ENCODE measurements around the gene ACP1.

The ACP1 gene

DNA sequence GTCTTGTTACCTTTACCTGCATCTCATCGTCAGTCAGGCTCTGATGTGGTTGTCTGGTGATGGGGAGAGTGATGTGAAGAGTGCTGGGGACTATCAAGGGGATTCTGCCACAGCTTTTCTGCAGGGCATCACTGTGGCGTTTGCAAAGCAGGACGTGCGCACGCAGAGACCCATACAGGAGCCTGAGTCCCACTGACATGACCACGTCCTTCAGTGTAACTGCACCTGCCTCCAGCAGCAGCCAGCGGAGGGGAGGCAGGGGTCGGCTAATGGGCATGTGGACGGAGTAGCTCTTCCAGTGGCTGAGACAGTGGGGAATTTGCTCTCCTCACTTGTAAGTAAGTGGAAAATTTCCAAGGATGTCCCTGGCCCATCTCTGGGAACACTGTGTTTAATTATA lies 16.6 kb downstream of the ACP1 start:
- DNase-seq (ENCODE audit: insufficient read length, low spot score) (no peak), FAIRE-seq (no peak)
- TF ChIP-seq POLR2A (IDR thresholded peaks at IDR 0.05; ENCODE audit: low read depth, low read length) = no peak

DNA sequence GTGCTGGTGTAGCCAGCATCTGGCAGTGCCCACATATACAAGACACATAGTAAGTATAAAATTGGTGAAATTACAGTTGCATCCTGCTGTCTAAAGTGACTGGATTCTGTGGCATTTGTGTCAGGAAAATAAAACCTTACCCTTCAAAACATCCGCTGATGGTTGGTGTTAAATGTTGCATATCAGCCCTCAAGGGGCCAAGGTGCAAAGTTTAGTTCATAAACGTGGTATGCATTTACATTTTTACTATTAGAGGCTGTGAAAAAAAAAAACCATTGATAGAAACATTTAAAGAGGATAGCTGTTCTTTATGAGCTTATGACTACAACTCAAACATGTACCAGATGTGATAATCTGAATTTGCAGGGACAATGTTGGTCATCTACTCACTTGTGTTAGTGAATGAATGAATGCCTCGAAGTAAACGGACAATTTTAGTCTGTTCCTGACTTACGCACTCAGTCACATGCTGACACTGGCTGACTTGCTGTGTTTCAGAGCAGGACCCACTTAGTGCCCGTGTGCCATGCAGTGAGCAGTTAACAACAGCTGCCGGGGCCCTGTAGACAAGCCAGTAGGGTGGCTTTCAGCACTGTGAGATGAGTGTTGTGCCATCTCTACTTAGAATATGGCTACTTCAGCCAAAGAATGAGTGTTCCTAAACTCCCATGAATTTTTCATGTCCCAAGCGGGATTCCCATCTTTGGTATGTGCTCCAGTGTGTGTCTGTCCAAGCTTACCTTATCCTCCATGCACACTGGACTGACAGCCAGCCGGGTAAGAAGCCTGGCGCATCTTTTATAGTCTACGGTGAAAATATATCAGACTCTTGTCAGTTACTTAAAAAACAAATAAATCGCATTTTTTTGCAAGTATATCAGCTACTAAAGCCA lies 17.9 kb downstream of the ACP1 start:
- no peak for TF ChIP-seq POLR2A (IDR thresholded peaks at IDR 0.05; ENCODE audit: low read depth, low read length)
- FAIRE-seq = no peak
- DNase-seq (ENCODE audit: insufficient read length, low spot score) = no peak

DNA sequence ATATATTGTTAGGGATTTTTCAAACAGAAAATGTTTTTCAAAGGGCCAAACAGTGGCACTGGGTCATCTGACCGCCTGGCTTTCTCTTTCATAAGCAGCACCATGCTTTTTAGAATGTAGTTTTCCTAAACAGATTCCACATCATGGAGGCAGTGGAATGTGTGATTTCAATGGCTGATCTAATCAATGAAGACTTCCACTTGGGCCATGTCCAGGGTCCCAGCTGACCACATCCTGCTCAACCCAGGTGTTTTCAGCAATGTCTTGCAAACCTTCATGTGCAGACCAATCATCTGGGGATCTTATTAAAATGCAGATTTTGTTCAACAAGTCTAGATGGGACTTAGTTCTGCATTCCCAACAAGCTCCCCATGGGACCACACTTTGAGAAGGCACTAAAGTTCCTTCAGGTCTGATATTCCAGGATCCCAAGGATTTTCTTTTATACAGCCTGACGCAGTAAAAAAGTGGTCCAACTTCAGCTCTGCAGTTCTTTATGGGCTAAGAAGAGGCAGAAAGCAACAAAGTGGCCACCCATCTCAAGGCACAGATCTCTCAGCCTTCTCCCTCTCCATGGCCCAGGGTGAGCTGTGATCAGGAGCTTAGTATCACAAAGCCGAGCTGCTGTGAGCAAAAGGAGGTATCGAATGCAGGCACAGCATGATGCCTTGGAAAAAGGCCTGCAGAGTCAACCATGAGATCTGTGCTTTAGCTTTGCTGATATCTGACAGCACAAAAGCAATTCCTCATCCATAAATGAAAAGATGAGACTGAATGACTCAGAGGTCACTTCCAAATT lies 19.4 kb downstream of the ACP1 start:
- FAIRE-seq (no peak), DNase-seq (ENCODE audit: insufficient read length, low spot score) (no peak)
- TF ChIP-seq POLR2A (IDR thresholded peaks at IDR 0.05; ENCODE audit: low read depth, low read length) = no peak

DNA sequence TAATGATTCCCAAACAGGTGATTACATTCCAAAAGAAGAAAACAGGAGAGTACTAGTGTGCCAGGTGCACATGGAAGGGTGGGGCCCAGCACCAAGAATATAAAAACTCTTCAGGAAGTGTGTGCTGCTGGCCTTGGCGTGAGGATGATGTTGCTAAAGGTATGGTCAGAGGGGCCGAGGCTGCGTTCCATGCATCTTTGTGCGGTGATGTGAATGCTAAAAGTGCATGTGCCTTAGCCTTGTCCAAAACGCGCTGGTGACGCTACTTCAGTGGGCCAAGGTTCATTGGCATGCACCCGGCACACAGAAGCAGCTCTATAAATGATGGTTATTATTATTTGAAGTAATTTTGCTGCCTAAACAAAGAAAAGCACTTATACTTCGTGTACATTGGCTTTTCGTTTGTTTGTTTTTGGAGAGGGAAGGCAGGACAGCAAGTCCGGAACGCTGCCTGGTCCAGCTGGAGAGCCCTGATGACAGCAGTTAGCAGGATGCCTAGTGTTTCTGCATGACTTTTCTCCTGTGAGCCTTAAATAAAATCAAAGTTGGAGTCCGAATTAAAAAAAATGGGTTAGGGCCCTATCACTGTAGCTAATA lies 20.2 kb downstream of the ACP1 start:
- no peak for TF ChIP-seq POLR2A (IDR thresholded peaks at IDR 0.05; ENCODE audit: low read depth, low read length)
- FAIRE-seq (no peak), DNase-seq (ENCODE audit: insufficient read length, low spot score) (no peak)

DNA sequence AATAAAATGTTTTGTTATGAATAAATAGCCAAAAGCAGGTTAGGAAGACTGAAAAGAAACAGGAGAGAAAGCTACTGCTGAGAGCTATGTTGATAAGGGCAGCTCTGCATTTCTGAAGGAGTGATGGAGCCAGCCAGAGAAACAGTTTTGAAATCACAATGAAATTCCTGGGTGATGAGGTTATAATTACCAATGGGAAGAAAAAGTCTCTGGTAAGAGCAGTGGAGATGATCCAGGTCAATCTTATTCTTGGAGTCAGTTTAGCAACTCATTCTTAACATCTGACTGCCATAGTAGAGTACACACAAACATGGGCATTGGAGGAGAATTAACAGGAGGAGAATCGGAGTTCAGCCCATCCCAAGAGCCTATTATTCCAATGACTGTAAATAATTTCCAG lies 20.8 kb downstream of the ACP1 start:
- no peak for FAIRE-seq

DNA sequence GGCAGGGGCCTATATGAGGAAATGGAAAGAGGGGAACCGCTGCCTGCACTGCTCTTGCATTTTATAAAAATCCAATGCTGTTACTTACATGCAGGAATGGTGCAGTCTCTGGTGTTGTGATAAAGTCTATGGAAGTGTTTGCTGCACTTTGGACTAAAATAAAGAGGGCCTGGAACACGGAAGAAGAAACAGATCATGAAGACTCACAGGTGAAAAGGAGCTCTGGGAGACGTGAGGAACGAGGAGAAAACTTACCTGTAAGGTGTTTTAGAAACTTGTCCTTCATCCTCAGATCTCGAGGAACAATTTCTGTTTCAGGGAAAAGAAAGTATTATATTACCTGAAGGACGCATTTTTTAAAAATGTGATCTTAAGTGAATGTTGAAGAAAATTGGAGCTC lies 21.3 kb downstream of the ACP1 start:
- no peak for TF ChIP-seq POLR2A (IDR thresholded peaks at IDR 0.05; ENCODE audit: low read depth, low read length)
- no peak for DNase-seq (ENCODE audit: insufficient read length, low spot score)
- no peak for FAIRE-seq

More for the DNA sequence above, 20.8 kb downstream of the ACP1 start:
- DNase-seq (ENCODE audit: insufficient read length, low spot score) = no peak
- TF ChIP-seq POLR2A (IDR thresholded peaks at IDR 0.05; ENCODE audit: low read depth, low read length) = no peak

DNA sequence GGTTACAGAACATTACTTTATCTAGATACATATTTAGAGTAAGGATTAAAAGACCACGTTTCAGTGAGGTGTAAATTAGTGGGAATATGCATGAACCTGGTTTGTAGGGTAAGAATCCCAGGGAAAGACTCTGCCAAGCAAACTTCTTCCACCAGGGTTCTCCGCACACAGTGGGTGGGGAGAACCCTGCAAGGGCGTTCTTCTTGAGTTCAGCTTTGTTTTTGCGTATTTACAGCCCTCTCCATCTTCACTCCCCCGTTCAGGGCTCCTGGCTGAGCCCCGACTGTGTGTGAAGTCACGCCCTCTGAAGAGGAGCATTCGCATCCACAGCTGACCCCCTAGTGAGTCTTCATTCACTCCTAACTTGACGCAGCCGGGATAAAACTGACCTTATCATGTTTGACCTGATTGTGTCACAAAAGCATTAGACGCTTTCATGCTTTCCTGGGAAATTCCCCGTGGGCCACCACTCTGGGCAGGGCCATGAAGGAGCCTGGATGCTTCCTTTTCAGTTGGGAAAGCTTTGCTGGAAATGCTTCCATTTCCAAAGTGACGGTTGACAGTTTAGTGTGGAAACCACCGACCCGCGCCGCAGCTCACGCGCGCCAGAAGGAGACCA lies 22.1 kb downstream of the ACP1 start:
- no peak for TF ChIP-seq POLR2A (IDR thresholded peaks at IDR 0.05; ENCODE audit: low read depth, low read length)
- FAIRE-seq = no peak
- no peak for DNase-seq (ENCODE audit: insufficient read length, low spot score)

DNA sequence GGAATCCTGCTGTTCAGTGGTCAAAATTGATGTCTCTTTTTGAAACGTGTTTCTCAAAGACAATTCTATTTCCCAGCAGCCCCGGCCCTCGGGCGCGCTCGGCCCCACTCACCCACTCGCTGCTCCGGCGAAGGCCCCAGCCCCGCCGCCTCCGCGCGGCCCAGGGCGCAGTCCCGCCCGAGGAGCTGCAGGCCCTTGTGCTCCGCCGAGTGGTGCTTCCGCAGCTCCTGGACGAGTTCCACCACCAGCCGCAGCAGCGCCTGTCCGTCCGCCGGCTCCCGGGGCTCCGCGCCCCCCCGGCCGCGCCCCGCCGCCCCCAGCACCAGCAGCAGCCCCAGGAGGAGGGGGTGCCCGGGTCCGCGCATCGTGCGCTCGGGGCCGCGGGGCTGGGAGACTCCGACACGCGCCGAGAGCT lies 22.7 kb downstream of the ACP1 start:
- no peak for TF ChIP-seq POLR2A (IDR thresholded peaks at IDR 0.05; ENCODE audit: low read depth, low read length)
- FAIRE-seq (no peak), DNase-seq (ENCODE audit: insufficient read length, low spot score) (no peak)

DNA sequence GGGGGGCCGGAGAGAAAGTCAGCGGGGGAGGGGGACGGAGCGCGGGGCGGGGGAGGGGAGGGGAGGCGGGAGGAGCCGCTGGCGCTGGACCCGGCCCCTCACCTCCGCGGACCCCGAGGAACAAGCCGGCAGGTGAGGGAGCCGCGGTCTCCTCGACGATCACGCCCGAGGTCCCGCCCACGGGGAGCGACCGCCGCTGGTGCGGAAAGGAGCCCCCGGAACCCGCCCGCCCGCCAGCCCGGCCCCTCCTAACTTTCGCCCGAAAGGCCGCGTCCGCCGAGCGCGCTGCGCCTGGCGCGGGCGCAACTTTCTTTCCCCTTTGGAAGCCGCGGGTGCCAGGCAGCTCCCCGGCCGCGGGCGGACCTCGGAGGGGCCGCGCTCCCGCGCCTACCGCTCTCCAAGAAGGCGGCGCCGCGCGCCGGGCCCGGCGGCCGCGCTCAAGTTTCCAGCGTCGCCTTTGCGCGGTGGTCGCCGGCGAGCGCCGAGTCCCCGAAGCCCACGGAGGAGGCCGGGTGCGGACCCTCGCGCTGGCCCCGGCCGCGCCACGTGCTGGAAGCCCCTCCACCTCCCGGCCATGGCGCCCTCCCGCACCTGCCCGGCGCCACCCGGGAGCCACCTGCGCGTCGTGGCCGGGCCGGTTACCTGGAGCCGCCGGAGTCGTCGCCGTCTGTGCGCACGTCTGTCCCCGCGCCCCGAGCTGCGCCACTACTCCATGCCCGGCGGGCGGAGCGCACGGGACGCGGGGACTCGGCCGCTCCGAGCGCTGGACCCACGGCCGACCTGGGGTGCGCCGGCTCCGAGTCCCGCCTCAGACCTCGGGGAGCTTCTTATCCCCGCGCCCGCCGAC lies 23.4 kb downstream of the ACP1 start, which contains the start of gene ALKAL2:
ALKAL2 (minus strand) TSS at position 181 of the 847 bp plus-strand sequence. CDS start 256 bp downstream, outside the sequence.
- DNase-seq (ENCODE audit: insufficient read length, low spot score) (no peak), FAIRE-seq (no peak)
- no peak for TF ChIP-seq POLR2A (IDR thresholded peaks at IDR 0.05; ENCODE audit: low read depth, low read length)

DNA sequence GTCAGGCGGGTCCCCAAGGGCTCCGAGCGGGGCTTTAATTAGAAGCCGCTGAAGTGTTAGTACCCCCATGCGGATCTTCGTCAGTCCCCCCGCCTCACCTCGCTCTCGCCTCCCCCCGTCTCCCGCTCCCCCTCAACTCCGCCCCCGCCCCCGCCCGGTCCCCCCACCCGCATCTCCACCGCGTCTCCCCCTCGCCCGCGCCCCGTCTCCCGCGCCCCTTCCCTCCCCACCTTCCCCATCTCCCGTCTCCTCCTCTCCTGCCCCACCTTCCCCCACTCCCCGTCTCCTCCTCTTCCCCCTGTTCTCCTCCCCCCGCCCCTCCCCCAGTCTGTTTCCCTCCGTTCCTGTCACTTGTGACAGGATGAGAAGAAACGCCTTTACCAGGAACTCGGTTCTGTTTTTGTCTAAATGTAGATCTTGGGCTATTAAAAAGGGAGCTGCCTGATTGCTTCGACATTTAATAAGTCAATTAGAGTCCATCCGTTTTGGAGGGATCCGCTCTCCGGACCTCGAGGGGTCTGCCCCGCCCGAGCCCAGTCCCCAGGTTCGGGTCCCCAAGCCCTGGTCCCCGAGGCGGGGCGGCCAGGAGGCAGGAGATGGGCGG lies 24.1 kb downstream of the ACP1 start:
- no peak for TF ChIP-seq POLR2A (IDR thresholded peaks at IDR 0.05; ENCODE audit: low read depth, low read length)
- FAIRE-seq = no peak
- DNase-seq (ENCODE audit: insufficient read length, low spot score) = no peak

DNA sequence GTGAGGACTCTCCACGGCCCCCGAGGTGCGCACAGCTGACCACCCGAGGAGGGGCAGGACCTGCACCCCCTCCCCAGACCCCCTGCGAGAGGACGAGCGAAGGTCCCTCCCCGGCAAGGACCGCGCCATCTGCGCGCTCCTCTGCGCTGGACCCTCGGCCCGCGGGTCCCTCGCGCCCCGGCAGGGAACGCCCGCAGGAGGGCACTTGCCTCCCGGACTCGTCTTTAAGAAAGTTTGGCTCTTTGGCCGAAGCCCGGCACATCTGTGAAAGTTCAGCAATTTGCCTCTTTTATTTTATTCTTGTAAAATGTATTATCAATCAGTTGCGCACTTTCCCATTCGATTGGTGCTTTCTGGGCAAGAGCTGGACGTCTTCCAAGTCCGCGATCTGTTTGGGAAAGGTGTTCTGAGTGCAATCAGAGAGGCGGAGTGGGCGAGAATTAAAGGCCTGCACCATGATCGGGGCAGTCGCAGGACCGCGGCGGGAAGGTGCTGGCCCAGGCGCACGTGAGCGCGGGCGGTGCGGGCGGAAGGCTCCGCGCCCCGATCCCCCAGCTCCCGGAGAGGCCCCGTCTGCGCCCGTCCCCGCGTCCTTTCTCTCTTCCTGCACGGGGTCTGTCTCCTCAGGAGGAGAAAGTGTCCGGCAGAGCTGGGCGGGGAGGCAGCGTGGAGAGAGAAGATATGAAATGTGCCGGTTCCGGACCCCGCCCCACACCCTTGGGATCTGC lies 24.8 kb downstream of the ACP1 start:
- no peak for TF ChIP-seq POLR2A (IDR thresholded peaks at IDR 0.05; ENCODE audit: low read depth, low read length)
- FAIRE-seq = no peak
- DNase-seq (ENCODE audit: insufficient read length, low spot score) = no peak
